Measurements from ENCODE around the gene RRN3.
"Not testable (repeated sequence)": the region's sequence is repeated elsewhere in the genome, so short reads cannot be mapped to it uniquely, and the experiment has no call there.

RRN3 gene

GRCh38 chr16:15093955-15094827, at the start of gene RRN3:
RRN3 (minus strand) TSS chr16:15094272; CDS start chr16:15094233, 39 bp downstream.
- peak within 1 kb of the TSS; percentile 41 to 91 (median 79) for H3K27ac ChIP-seq
- H3K4me3 ChIP-seq: peak within 1 kb of the TSS; percentile 48 to 70 (median 58)

GRCh38 chr16:15143601-15144091, 49.6 kb upstream of the RRN3 start:
- Histone ChIP-seq H3K27ac (peak overlapping the region in 18 of 21 experiments; percentile 23 to 84 (median 72)), H3K4me3 (peak overlapping the region in 1 of 7 experiments; percentile 6)

GRCh38 chr16:15142891-15143600, 49.0 kb upstream of the RRN3 start:
- not testable (repeated sequence) for H3K4me3 ChIP-seq
- H3K27ac ChIP-seq: peak overlapping the region in 9 of 21 experiments; percentile 47 to 84 (median 77)

- H3K4me3 ChIP-seq: not testable (repeated sequence)
- H3K27ac ChIP-seq: peak overlapping the region in 8 of 21 experiments; percentile 5 to 82 (median 43)
Measured at GRCh38 chr16:15142107-15142890, 48.2 kb upstream of the RRN3 start.

- H3K4me3 ChIP-seq: no peak overlapping the region
- peak overlapping the region in 7 of 21 experiments; percentile 7 to 55 (median 45) for H3K27ac ChIP-seq
Measured at GRCh38 chr16:15141586-15141985, 47.5 kb upstream of the RRN3 start.

- H3K4me3 ChIP-seq: not testable (repeated sequence)
- peak overlapping the region in 7 of 21 experiments; percentile 27 to 59 (median 49) for H3K27ac ChIP-seq
Measured at GRCh38 chr16:15140444-15141365, 46.6 kb upstream of the RRN3 start.

- H3K4me3 ChIP-seq, H3K27ac ChIP-seq: not testable (repeated sequence)
Measured at GRCh38 chr16:15137514-15137913, 43.4 kb upstream of the RRN3 start.

- H3K4me3 ChIP-seq, H3K27ac ChIP-seq: not testable (repeated sequence)
Measured at GRCh38 chr16:15135483-15136360, 41.6 kb upstream of the RRN3 start.

GRCh38 chr16:15134752-15135482, 40.8 kb upstream of the RRN3 start:
- H3K27ac ChIP-seq: not testable (repeated sequence)

GRCh38 chr16:15133554-15133953, 39.5 kb upstream of the RRN3 start:
- not testable (repeated sequence) for H3K4me3 ChIP-seq, H3K27ac ChIP-seq

More at GRCh38 chr16:15134752-15135482, 40.8 kb upstream of the RRN3 start:
- not testable (repeated sequence) for H3K4me3 ChIP-seq

- H3K4me3 ChIP-seq, H3K27ac ChIP-seq: not testable (repeated sequence)
Measured at GRCh38 chr16:15132719-15133428, 38.8 kb upstream of the RRN3 start.

GRCh38 chr16:15130943-15131700, 37.0 kb upstream of the RRN3 start:
- H3K27ac ChIP-seq, H3K4me3 ChIP-seq: not testable (repeated sequence)

GRCh38 chr16:15130256-15130932, 36.3 kb upstream of the RRN3 start:
- not testable (repeated sequence) for H3K4me3 ChIP-seq

GRCh38 chr16:15127641-15128425, 33.8 kb upstream of the RRN3 start:
- not testable (repeated sequence) for H3K4me3 ChIP-seq, H3K27ac ChIP-seq

More at GRCh38 chr16:15130256-15130932, 36.3 kb upstream of the RRN3 start:
- not testable (repeated sequence) for H3K27ac ChIP-seq

All from skin epidermis (tissue), 12 donors.